Fibroblast of skin of left quadriceps (primary cell): ENCODE data around the gene WTAP.
"Not testable (repeated sequence)": the region's sequence is repeated elsewhere in the genome, so short reads cannot be mapped to it uniquely, and the experiment has no call there.

Experiments used
- DNase-seq, 2 experiments: peaks; one replicate each; pipeline ENCODE4 v3.0.0-alpha.2; 2013; ENCODE audit warnings: low read depth in 2 of 2

The WTAP gene

DNA sequence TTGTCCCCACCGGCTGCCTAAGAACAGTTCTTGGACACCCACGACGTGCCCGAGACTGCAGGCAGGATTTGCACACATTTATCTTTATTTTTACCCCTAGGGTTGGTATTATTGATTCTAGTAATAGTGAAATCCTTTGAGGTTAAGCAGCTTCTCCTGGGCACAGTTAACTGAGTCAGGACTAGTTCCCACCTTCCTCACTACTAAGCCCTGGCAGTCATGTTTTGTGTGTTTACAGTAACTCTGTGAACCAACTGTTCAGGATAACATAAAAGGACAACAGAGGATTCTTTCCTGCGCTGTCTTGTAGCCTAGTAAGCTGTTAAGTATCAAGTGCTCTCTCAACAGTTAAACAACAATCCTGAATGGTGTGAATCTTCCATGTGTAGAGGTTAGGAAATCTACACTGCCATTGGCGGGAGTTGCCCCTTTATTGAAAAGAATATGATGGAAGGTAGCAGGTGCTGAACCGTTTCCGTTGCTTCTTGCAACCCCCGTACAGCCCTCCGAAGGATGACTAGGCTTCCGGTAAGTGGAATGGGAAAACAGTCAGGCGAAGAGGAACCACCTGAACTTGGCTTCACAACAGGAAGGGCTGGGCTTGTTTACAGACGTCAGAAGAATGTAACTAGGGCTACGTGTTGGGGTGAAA, 33.3 kb upstream of the WTAP start:
- no peak for DNase-seq

DNA sequence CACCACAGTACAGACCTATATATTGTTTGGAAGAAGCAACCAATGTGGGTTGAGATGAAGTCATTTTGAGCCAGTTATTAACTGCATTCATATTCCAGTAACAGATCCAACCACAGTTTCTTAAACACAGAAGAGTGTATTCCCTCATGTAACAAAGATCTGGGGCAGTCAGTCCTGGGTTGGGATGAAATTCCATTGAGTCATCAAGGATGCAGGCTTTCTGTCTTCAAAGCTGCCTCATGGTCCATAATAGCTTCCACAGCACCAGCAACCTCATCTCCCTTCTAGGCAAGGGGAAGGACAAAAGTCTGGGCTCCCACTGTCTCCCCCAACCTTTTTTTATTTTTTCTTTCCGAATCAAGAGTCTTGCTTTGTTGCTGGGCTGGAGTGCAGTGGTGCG, 31.3 kb upstream of the WTAP start:
- no peak for DNase-seq

DNA sequence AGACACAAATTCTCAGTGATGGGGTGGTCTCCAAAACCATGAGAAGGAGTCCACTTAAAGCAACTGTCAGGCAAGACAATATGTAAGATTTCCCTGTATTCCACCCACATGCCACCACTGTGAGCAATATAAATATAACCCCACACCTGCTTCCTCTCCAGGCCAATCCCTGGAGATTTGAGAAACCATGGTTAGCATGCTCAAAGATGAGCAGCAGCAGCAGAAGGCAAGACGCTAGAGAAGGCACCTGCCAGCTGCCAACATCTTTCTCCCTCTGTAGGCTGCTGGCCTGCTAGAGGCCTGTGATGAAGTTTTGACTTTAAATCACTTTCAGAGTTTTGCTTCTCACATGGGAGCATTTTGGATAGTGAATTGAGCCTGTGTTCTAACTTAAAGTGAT, 26.3 kb upstream of the WTAP start:
- no peak for DNase-seq

DNA sequence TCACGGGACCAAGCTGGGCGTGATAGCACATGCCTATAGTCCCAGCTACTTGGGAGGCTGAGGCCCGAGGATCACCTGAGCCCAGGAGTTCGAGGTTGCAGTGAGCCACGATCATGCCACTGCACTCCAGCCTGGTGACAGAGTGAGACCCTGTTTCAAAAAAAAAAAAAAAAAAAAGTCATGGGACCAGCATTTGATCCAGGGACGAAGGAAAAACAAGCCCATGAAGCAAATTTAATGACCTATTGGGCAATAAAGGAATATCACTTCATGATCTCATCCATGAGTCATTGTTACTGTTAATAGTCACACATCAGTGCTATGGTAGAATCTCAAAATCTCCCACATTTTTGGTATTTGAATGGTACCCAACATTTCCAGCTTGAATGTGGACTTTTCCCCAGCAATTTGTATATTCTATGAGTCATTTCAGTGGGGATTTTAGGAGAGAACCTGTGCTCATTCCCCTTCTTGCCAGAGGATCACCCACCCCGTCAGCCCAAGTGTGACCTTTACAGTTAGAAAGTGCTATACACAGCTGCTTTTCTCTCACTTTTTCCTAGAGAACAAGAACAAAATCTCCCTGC, 25.8 kb upstream of the WTAP start:
- peak; percentile 85 to 88 for DNase-seq

DNA sequence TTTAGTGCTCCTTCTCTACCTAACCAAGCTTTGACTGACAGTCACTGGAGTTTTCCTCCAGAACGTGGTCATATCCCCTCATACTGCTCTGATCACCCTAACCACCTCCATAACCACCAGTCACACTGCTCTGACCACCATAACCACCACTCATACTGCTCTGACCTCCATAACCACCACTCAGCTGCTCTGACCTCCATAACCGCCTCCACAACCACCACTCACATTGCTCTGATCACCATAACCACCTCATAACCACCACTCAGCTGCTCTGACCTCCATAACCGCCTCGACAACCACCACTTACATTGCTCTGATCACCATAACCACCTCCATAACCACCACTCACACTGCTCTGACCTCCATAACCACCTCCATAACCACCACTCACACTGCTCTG, 16.7 kb upstream of the WTAP start:
- not testable (repeated sequence) for DNase-seq

DNA sequence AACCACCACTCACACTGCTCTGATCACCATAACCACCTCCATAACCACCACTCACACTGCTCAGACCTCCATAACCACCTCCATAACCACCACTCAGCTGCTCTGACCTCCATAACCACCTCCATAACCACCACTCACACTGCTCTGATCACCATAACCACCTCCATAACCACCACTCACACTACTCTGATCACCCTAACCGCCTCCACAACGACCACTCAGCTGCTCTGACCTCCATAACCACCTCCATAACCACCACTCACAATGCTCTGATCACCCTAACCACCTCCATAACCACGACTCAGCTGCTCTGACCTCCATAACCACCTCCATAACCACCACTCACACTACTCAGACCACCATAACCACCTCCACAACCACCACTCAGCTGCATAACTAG, 14.9 kb upstream of the WTAP start:
- not testable (repeated sequence) for DNase-seq

DNA sequence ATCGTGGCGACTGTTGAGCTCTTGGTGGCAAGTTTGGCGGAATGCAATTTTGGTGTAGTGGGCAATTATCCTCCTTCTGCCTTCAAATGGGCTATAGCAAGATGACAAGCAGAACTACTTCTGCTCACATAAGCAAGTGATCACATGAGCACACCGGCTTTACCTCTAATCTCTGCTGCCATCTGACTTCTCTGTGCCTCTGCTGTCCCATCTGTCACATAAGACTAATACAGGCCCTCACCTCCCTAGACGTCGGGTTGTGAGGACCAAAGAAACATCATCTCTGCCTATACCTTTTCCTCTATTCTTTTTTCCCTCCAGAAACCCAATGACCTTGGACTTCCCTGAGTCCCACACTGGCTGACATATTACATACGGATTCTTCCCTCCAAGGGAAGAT, 13.3 kb upstream of the WTAP start:
- no peak for DNase-seq

DNA sequence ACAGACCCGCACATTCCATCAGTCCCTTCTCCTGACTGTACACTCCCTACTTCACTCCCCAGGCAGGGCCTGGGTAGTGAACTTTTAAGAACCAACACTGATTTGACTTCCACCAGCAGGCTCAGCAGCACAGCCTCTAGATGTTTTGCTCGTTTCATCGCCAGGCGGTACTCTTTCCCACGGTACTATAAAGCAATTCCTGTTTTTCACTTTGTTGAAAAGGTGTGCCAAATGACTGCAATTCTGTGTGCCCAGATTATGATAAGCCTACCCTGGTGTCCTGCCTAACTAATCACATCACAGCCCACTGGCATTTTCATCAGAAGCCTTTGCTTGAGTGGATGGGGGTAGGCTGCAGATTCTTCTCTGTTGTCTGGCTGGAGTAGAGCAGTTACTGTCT, 12.9 kb upstream of the WTAP start:
- no peak for DNase-seq

DNA sequence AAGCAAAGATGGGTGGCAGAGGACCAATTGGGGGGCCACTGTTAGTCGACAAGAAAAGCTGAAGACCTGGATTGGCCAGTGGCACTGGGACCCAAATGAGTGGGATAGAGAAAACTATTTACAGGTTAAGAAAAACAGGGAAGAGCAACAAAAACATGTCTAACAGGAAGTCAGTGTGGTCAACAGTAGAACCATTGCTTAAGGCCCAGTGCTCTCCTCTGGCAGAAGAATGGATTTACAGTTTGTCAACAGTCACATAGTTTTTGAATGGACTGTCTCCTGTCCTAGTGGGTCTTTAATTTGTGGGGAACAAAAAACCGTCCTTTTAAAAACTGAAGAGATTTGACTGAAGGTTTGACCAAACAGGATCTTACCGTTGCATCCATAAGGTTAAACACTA, 12.1 kb upstream of the WTAP start:
- DNase-seq: no peak

DNA sequence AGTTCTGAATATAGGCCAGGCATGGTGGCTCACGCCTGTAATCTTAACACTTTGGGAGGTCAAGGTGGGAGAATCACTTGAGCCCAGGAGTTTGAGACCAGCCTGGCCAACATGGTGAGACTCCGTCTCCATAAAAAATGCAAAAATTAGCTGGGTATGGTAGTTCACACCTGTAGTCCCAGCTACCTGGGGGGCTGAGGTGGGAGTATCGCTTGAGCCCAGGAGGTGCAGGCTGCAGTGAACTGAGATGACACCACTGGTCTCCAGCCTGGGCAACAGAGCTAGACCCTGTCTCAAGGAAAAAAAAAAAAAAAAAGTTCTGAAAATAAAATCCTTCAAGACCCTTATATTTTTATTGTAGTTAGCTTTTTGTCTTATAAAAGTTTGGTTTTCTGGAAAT, 11.7 kb upstream of the WTAP start:
- no peak for DNase-seq

DNA sequence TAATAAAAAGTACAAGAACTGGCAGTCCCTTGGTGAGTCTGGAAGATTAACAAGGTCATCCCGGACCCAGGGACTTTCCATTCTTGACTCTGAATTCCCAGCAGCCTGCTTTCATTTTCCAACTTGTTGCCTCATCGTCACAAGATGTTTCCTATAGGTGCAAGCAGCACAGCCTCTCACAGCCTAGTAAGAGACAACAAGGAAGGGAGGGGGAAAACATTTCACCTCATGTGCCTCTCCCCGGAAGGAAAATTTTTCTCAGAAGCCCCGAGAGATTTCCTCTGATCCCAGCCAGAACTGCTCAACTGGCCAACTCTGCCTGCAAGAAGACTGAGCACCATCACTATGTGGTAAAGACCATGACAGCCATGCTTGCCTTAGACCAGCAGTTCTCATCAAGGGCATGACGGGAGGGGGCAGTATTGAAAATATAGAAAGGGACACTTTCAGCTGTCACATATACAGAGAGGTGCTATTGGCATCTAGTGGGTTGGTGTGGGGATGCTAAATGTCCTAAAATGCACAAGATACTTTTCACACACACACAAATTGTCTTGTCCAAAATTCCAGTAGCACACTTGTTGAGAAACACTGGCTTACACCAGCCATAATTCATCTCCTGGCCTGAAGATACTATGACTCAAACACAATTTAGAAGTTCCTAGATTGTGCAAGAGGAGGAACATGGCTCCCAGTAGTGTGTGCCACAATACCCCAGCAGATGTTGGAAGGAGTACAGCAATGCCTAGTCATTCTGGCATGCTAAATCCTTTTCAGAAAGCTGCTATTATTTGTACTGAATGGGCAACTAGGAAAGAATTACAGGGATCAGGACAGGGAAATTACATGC, 10.8 kb upstream of the WTAP start:
- DNase-seq: peak; percentile 89 to 92

DNA sequence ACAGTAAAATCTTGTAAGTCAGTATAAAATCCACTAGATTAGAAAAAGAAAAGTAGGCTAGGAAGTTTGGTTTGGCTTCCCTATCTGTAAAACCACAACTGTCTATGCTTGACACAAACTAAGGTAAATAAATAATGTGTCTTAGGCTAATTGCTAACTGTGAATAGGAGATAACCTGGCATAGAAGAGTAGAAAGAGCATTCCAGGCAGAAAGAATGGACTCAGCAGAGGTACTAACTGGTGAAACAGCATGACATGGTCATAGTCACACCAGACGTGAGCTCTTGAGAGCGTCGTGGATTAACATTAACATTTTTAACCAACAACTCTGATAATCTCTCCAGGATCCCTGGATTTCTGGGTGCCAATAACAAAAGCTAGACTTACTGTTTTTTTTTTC, 8.7 kb upstream of the WTAP start:
- no peak for DNase-seq

DNA sequence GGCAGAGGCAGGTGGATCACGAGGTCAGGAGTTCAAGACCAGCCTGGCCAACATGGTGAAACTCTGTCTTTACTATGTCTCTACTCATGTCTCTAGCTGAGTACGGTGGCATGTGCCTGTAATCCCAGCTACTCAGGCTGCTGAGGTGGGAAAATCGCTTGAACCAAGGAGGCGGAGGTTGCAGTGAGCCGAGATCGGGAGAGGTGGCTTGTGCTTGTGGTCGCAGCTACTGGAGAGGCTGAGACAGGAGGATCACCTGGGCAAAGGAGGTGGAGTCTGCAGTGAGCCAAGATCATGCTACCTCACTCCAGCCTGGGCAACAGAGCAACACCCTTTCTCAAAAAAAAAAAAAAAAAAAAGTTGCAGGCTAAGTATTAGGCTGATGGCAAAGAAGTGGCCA, 8.0 kb upstream of the WTAP start:
- DNase-seq: no peak

DNA sequence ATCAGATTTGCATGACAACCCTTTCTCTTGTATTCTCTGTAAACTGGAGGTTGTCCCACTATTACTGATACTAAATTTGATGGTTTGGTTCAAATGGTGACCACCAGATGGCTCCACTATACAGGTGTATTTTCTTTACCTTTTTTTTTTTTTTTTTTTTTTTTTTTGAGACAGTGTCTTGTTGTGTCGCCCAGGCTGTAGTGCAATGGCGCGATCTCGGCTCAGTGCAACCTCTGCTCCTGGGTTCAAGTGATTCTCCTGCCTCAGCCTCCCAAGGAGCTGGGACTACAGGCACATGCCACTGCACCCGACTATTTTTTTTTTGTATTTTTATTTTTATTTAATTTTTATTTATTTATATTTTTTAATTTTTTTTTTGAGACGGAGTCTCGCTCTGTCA, 6.6 kb upstream of the WTAP start:
- no peak for DNase-seq

DNA sequence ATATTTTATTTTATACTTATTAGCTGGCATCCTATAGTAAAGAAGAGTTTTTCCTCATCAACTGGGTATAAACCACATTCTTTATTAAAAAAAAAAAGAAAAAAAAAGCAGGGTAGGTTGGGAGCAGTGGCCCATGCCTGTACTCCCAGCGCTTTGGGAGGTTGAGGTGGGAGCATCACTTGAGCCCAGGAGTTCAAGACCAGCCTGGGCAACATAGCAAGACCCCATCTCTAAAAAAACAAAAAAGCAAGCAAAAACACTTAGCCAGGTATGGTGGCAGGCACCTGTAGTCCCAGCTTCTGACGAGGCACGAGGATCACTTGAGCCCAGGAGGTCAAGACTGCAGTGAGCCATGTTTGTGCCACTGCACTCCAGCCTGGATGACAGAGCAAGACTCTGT, 5.3 kb upstream of the WTAP start:
- not testable (repeated sequence) for DNase-seq

DNA sequence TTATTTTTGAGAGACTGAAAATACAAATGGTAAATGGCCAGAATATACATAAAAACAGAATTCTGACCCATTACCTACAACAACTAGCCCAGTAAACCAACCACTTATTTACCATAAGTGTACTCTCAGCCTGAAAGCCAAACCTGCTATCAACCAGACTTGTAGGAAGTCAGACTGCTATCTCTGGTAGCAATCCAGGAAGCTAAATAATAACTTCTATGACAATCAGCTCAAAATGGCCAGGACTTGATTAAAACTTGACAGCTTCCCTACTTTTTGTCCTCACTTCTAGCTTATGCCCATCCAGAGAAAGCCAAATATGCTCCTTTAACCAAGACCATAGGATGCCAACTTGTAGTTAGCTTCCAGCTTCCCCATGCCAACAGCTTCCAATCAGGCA, 4.7 kb upstream of the WTAP start:
- no peak for DNase-seq

DNA sequence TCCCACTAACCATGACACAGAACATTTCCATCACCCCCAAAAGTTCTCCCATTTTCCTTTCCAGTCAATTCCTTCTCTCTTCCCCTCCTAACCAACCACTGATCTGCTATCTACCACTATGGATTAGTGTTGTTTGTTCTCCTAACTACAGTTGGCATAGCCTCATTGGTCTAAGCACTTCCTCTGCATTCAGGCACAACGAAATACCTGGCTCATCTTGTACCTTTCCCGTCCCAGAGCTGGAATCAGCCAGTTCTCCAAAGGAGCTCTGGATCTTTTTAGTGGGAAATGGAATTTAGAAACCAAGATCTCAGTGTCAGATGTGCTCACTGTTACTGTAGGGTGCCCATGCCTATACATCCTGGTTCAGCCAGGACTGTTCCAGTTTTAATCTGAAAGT, 4.0 kb upstream of the WTAP start:
- no peak for DNase-seq

DNA sequence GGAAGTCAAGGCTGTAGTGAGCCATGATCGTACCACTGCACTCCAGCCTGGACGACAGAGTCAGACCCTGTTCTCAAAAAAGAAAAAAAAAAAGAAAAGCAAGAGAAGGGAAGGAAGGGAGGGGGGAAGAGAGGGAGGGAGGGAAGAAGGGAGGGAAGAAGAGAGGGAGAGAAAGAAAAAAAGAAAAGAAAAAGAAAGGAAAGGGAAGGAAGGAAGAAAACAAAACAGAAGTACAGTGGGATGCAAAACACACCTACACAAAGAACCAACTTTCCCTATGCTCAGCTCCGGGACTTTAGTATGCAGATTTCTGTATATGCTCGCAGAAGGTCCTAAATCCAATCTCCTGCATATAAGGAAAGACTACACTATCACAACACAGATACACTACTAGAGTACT, 2.5 kb upstream of the WTAP start:
- DNase-seq: no peak

DNA sequence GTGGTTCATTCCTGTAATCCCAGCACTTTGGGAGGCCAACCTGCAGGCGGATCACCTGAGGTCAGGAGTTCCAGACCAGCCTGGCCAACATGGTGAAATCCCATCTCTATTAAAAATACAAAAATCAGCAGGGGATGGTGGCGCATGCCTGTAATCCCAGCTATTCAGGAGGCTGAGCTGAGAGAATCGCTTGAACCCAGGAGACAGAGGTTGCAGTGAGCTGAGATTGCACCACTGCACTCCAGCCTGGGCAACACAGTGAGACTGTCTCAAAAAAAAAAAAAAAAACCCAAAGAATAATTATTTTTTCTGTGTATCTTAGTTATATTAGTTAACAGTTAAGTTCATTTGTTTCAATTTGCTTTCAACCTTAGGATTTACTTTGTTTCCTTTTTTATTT, 2.1 kb upstream of the WTAP start:
- not testable (repeated sequence) for DNase-seq

DNA sequence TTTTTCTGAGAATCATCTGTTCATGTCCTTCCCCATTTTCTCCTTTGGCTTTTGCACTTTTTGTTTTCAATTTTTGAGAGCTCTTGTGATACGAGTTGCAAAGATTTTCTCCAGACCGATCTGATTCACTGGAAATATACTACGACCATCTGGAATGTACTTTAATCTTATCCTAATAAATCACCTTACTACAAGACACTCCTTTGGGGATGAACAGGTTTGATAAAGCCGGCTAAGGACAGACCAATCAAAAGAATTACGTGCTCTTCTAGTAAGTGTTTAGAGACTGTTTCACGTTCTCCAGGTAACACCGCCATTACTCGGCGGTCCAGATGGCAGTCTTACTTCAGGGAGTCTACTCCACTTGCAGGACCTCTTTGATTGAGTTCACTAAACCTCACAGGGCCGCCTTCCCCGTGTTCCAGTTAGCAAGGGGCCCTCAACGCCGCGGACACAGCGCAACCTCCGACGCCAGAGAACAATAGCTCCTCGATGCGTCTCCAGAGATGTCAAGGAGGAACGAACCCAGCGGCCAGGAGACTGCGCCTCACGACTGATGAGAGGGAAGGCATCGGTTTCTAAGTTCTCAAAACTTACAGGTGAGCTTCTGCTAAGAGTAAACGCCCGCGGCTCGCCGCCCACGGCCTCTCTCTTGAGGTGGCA, 920 bp upstream of the WTAP start:
- peak in 1 of 2 experiments; percentile 37 for DNase-seq

DNA sequence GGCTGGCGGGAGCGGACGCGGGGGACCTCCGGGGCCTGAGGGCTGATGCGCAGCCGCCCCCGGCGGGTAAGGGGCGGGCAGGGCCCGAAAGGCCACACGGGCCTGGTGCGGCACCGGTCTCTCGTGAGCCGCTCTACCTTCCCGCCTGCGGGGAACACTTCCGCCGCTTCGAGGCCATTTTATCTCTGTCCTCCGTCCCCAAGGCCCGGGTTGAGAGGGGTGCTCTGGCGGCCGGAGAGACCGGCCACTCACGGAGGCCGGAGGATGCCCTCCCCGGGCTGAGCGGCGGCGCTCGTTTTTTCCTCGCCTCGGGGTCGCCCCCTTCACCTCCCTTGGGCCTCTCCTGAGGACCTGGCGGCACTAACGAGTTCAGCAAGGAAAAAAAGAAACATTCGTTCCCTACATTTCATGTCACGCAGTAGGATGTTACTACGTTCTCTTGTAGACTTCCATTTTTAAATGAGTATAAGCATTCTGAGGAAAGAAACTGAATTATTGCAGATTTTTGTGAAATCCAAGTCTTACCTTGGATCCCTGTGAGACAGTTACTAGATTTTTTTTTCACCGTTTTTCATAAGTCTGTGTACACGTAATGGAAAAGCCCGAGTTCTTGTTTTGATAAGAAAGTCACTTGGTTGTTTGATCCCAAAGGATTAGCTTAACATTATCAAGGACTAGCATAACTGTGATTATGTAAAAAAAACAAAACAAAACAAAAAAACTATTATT, 575 bp downstream of the WTAP start:
- DNase-seq: no peak

DNA sequence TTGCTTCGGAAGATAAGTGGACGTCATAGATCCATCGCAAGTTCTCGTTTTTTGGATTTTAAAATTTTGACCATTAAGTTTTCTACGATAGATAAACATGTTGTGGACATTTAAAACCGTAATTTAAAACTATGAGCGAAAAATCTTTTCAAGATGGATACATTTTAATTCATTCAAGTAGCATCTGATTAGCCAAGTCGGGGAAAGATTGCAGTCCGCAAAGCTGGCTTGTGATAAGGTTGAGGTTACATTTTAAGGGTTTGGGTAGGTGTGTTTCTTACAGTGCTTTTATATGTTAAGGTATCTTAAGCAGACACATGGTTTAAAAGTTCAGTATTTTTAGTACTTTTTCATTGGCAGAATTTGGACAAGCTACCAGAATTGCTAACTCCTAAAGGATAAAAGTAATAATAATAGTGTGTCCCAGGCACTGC, 1.2 kb downstream of the WTAP start:
- no peak for DNase-seq
